ENCODE results near the gene ATXN10. TPM values are rescaled to one million over a fixed set of nuclear protein-coding genes. Genes with fewer than 3 reads are reported as not detected.

Gene ATXN10
- total and polyA plus RNA-seq, 4 experiments from 2014 or later = 61.8 to 102 (median 76.3) TPM

GRCh38 chr22:45857519-45857918 lies 185.9 kb downstream of the ATXN10 start:
- Mint-ChIP-seq H3K36me3 (peaks cover 31 to 55% of the 10 kb centered on the region in 2 donors), H3K27ac (no peak overlapping the region), H3K9me3 (peaks cover 0 to 17% (median 5%) of the 10 kb centered on the region in 8 donors), H3K4me1 (peaks cover 0 to under 1% (median 0%) of the 10 kb centered on the region in 4 donors), H3K4me3 (no peak overlapping the region), H3K27me3 (no peaks in the 10 kb centered on the region)
- H3K4me1 ChIP-seq (ENCODE audit: insufficient read depth, low read length) = no peaks in the 10 kb centered on the region
- intact Hi-C loops (cut with micrococcal nuclease) = no loop called here
- H3K9me3 ChIP-seq (ENCODE audit: control insufficient read depth in 1 of 2, low read length in 2 of 2) = peaks cover 0 to 2% of the 10 kb centered on the region in 2 donors
- CTCF ChIA-PET (ENCODE audit: partially characterized antibody) = no interaction called here
- H3K27ac ChIP-seq (ENCODE audit: low read depth, low read length) = no peak overlapping the region
- DNase-seq = no peak
- H3K4me3 ChIP-seq (ENCODE audit: low read length in 2 of 2) = no peak overlapping the region
- POLR2A ChIA-PET (ENCODE audit: partially characterized antibody) = no interaction called here
- no peaks in the 10 kb centered on the region for H3K27me3 ChIP-seq (ENCODE audit: insufficient read depth, low read length)
- H3K36me3 ChIP-seq (ENCODE audit: insufficient read depth, low read length) = no peaks in the 10 kb centered on the region

DNA sequence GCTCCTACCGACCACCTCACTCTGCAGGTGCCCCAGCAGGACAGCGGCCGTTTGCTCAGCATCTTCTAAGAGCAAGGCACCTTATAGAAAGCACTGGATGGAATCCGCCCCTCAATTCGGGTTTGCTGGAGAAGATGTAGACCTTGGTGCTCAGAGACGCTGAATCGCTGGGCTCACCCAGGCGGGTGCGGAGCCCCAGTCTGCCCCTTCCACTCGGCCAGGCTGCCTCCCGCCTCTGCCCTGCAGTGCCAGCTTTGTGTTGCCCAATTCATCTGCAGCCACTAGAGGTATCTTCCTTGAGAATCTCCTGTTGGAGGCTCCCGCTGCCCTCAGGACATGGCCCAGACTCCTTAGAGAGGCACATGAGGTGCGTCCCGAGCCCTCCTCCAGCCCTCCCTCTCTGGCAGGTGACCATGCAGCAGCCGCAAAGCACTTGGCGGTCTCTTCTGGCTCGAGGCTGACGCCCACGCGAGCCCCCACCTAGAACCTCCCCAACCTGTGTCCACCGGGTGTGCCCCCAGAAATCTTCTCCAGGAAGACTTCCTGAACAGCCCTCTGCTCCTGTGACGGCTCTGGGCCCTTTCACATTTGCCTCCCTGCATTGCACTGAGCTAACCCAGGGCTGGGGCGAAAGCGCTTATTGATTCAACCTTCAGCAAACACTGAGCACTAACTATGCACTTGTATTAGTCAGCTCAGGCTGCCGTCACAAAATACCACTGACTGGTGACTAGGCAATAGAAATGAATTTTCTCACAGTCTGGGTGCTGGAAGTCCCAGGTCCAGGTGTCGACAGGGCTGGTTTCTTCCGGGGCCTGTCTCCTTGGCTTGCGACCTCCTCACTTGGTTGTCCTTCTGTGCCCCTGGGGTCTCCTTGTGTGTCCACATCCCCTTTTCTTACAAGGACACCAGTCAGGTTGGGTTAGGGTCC lies 187.9 kb downstream of the ATXN10 start:
- no peaks in the 10 kb centered on the region for H3K9me3 ChIP-seq (ENCODE audit: control insufficient read depth in 1 of 2, low read length in 2 of 2)
- H3K4me3 Mint-ChIP-seq = no peak overlapping the region
- no peaks in the 10 kb centered on the region for H3K36me3 ChIP-seq (ENCODE audit: insufficient read depth, low read length)
- CTCF ChIA-PET (ENCODE audit: partially characterized antibody) = no interaction called here
- H3K4me1 Mint-ChIP-seq = peaks cover 2 to 14% (median 5%) of the 10 kb centered on the region in 4 donors
- H3K4me3 ChIP-seq (ENCODE audit: low read length in 2 of 2) = no peak overlapping the region
- H3K36me3 Mint-ChIP-seq = peaks cover 18 to 40% of the 10 kb centered on the region in 2 donors
- intact Hi-C loops (cut with micrococcal nuclease) = loop anchor here (5.0 kb wide), 1 partner anchor 258 kb away; no protein-coding TSS in a partner anchor
- POLR2A ChIA-PET (ENCODE audit: partially characterized antibody) = no interaction called here
- no peak overlapping the region for H3K27ac ChIP-seq (ENCODE audit: low read depth, low read length)
- peaks cover 0 to 12% (median 0%) of the 10 kb centered on the region in 8 donors for H3K9me3 Mint-ChIP-seq
- no peak for DNase-seq
- H3K27me3 Mint-ChIP-seq = peaks cover 0 to 7% of the 10 kb centered on the region in 2 donors
- peaks cover 9% of the 10 kb centered on the region for H3K4me1 ChIP-seq (ENCODE audit: insufficient read depth, low read length)
- H3K27me3 ChIP-seq (ENCODE audit: insufficient read depth, low read length) = no peaks in the 10 kb centered on the region
- peak overlapping the region in 1 of 7 donors; percentile 50 for H3K27ac Mint-ChIP-seq

DNA sequence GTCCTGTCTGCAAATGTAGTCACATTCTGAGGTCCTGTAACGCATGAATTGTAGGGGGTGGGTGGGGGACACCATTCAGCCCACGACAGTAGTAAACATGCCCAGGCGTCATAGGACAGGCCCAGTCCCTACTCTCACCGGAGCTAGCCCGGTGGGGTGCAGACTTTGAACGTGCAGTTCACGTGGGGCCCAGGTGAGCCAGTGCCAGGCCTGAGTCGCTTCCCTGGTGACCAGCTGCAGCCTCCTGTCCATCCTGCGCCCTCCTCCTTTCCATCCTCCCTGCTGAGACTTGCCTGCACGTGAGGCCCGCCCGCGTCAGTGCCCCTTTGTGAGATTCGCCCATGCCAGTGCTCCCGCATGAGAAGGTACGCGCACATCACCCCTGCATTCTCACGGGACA lies 188.6 kb downstream of the ATXN10 start:
- DNase-seq = no peak
- H3K27ac ChIP-seq (ENCODE audit: low read depth, low read length) = no peak overlapping the region
- no peak overlapping the region for H3K27ac Mint-ChIP-seq
- H3K9me3 ChIP-seq (ENCODE audit: control insufficient read depth in 1 of 2, low read length in 2 of 2) = no peaks in the 10 kb centered on the region
- peaks cover 11 to 37% of the 10 kb centered on the region in 2 donors for H3K36me3 Mint-ChIP-seq
- intact Hi-C loops (cut with micrococcal nuclease) = loop anchor here (5.0 kb wide), 1 partner anchor 257 kb away; no protein-coding TSS in a partner anchor
- CTCF ChIA-PET (ENCODE audit: partially characterized antibody) = no interaction called here
- peaks cover 5 to 13% of the 10 kb centered on the region in 2 donors for H3K27me3 Mint-ChIP-seq
- peaks cover 0 to 12% (median 0%) of the 10 kb centered on the region in 8 donors for H3K9me3 Mint-ChIP-seq
- no peak overlapping the region for H3K4me3 ChIP-seq (ENCODE audit: low read length in 2 of 2)
- H3K4me1 Mint-ChIP-seq = peaks cover 2 to 17% (median 7%) of the 10 kb centered on the region in 4 donors
- H3K4me1 ChIP-seq (ENCODE audit: insufficient read depth, low read length) = peaks cover 9% of the 10 kb centered on the region
- H3K4me3 Mint-ChIP-seq = no peak overlapping the region
- H3K36me3 ChIP-seq (ENCODE audit: insufficient read depth, low read length) = no peaks in the 10 kb centered on the region
- POLR2A ChIA-PET (ENCODE audit: partially characterized antibody) = no interaction called here
- H3K27me3 ChIP-seq (ENCODE audit: insufficient read depth, low read length) = no peaks in the 10 kb centered on the region

DNA sequence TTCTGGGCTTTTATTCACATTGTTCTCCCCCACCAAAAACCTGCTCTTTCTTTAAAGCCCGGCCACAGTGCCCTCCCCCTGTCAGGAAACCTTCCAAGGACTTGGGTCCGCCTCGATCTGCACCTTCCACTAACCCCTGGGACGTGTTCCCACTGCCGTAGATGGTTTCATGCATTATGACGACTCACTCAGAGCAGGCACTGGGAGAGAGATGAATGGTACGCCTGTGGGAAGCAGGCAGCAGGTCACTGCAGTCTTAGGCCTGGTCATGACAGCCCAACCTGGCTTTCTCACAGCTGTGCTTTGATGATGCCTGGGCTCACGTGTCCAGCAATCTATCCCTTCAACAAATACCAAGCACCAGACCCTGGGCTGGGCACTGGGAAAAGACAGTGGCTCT lies 189.6 kb downstream of the ATXN10 start:
- H3K4me3 ChIP-seq (ENCODE audit: low read length in 2 of 2) = no peak overlapping the region
- H3K27ac Mint-ChIP-seq = no peak overlapping the region
- peaks cover 9% of the 10 kb centered on the region for H3K4me1 ChIP-seq (ENCODE audit: insufficient read depth, low read length)
- POLR2A ChIA-PET (ENCODE audit: partially characterized antibody) = no interaction called here
- peaks cover 0 to 12% (median 0%) of the 10 kb centered on the region in 8 donors for H3K9me3 Mint-ChIP-seq
- no peak overlapping the region for H3K27ac ChIP-seq (ENCODE audit: low read depth, low read length)
- no peak overlapping the region for H3K4me3 Mint-ChIP-seq
- H3K36me3 ChIP-seq (ENCODE audit: insufficient read depth, low read length) = no peaks in the 10 kb centered on the region
- DNase-seq = no peak
- CTCF ChIA-PET (ENCODE audit: partially characterized antibody) = interaction anchor here (1.6 kb wide), 1 partner anchor 20 kb away, joined by 4 read pairs; no protein-coding TSS in a partner anchor
- intact Hi-C loops (cut with micrococcal nuclease) = loop anchor here (5.0 kb wide), 1 partner anchor 256 kb away; no protein-coding TSS in a partner anchor
- peaks cover 5 to 30% of the 10 kb centered on the region in 2 donors for H3K36me3 Mint-ChIP-seq
- peaks cover 2 to 17% (median 7%) of the 10 kb centered on the region in 4 donors for H3K4me1 Mint-ChIP-seq
- no peaks in the 10 kb centered on the region for H3K9me3 ChIP-seq (ENCODE audit: control insufficient read depth in 1 of 2, low read length in 2 of 2)
- H3K27me3 Mint-ChIP-seq = peaks cover 11 to 14% of the 10 kb centered on the region in 2 donors
- H3K27me3 ChIP-seq (ENCODE audit: insufficient read depth, low read length) = no peaks in the 10 kb centered on the region

GRCh38 chr22:45863981-45864751 lies 192.5 kb downstream of the ATXN10 start:
- Histone ChIP-seq H3K27me3 (ENCODE audit: insufficient read depth, low read length) (peaks cover 8% of the 10 kb centered on the region), H3K9me3 (ENCODE audit: control insufficient read depth in 1 of 2, low read length in 2 of 2) (no peaks in the 10 kb centered on the region), H3K4me1 (ENCODE audit: insufficient read depth, low read length) (peaks cover 9% of the 10 kb centered on the region), H3K4me3 (ENCODE audit: low read length in 2 of 2) (no peak overlapping the region), H3K27ac (ENCODE audit: low read depth, low read length) (no peak overlapping the region), H3K36me3 (ENCODE audit: insufficient read depth, low read length) (no peaks in the 10 kb centered on the region)
- Mint-ChIP-seq H3K27me3 (peaks cover 23 to 24% of the 10 kb centered on the region in 2 donors), H3K4me3 (no peak overlapping the region), H3K4me1 (peaks cover 2 to 22% (median 8%) of the 10 kb centered on the region in 4 donors), H3K27ac (peak overlapping the region in 4 of 7 donors; percentile 5 to 77 (median 30)), H3K9me3 (peaks cover 0 to 12% (median 0%) of the 10 kb centered on the region in 8 donors), H3K36me3 (peaks cover 2 to 19% of the 10 kb centered on the region in 2 donors)
- DNase-seq = peak; percentile 49 to 53 (median 50)
- ChIA-PET POLR2A (ENCODE audit: partially characterized antibody) (interaction anchor here (1.0 kb wide), 1 partner anchor 10 kb away, joined by 3 read pairs; no protein-coding TSS in a partner anchor), CTCF (ENCODE audit: partially characterized antibody) (interaction anchor here (0.7 to 3.4 kb wide), 9 partner anchors 10 to 70 kb away, joined by 3 to 23 read pairs (median 7); no protein-coding TSS in a partner anchor)
- intact Hi-C loops (cut with micrococcal nuclease) = loop anchor here (5.0 kb wide), 1 partner anchor 253 kb away; no protein-coding TSS in a partner anchor

- Histone ChIP-seq H3K4me3 (ENCODE audit: low read length in 2 of 2) (no peak overlapping the region), H3K27me3 (ENCODE audit: insufficient read depth, low read length) (peaks cover 9% of the 10 kb centered on the region), H3K4me1 (ENCODE audit: insufficient read depth, low read length) (peaks cover 9% of the 10 kb centered on the region), H3K27ac (ENCODE audit: low read depth, low read length) (no peak overlapping the region), H3K36me3 (ENCODE audit: insufficient read depth, low read length) (no peaks in the 10 kb centered on the region), H3K9me3 (ENCODE audit: control insufficient read depth in 1 of 2, low read length in 2 of 2) (no peaks in the 10 kb centered on the region)
- Mint-ChIP-seq H3K4me1 (peaks cover 2 to 22% (median 8%) of the 10 kb centered on the region in 4 donors), H3K4me3 (peak overlapping the region in 1 of 8 donors; percentile 45), H3K27ac (no peak overlapping the region), H3K27me3 (peaks cover 23 to 24% of the 10 kb centered on the region in 2 donors), H3K36me3 (peaks cover 4 to 10% of the 10 kb centered on the region in 2 donors), H3K9me3 (peaks cover 0 to 12% (median 0%) of the 10 kb centered on the region in 8 donors)
- intact Hi-C loops (cut with micrococcal nuclease) = loop anchor here (5.0 kb wide), 1 partner anchor 252 kb away; no protein-coding TSS in a partner anchor
- POLR2A ChIA-PET (ENCODE audit: partially characterized antibody) = no interaction called here
- CTCF ChIA-PET (ENCODE audit: partially characterized antibody) = interaction anchor here (0.7 to 3.4 kb wide), 8 partner anchors 9 to 71 kb away, joined by 3 to 23 read pairs (median 5); no protein-coding TSS in a partner anchor
- no peak for DNase-seq
These were observed 193.4 kb downstream of the ATXN10 start for GRCh38 chr22:45864959-45865476.

Data from CD4-positive, alpha-beta memory T cell (primary cell).